ENCODE results near the gene PITPNM2.

DNA sequence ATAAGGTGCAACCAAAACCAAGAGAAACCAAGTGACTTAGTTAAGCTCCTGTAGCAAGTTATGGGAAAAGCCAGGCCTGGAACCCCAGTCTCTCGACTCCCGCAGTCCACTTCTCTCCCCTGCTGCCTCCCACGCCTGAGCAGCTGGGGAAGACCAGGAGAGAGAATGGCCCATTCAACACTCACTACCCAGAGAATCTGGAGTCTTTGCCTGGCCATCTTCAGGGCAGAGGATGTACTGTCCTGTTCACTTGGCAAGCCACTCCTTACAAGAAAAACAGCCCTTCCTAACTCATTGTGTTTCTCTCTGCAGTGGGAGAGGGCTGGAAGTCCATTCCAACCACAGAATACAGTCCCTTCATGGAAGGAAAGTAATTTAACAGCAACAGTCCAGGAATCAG is 1.8 kb downstream of the PITPNM2 start:
- TF ChIP-seq, protein P1, sequence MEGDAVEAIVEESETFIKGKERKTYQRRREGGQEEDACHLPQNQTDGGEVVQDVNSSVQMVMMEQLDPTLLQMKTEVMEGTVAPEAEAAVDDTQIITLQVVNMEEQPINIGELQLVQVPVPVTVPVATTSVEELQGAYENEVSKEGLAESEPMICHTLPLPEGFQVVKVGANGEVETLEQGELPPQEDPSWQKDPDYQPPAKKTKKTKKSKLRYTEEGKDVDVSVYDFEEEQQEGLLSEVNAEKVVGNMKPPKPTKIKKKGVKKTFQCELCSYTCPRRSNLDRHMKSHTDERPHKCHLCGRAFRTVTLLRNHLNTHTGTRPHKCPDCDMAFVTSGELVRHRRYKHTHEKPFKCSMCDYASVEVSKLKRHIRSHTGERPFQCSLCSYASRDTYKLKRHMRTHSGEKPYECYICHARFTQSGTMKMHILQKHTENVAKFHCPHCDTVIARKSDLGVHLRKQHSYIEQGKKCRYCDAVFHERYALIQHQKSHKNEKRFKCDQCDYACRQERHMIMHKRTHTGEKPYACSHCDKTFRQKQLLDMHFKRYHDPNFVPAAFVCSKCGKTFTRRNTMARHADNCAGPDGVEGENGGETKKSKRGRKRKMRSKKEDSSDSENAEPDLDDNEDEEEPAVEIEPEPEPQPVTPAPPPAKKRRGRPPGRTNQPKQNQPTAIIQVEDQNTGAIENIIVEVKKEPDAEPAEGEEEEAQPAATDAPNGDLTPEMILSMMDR (IDR thresholded peaks at IDR 0.05; ENCODE audit: poor library complexity) = no peak
- TF ChIP-seq EZH2phosphoT487 (IDR thresholded peaks at IDR 0.05; ENCODE audit: low read depth, severe bottlenecking, unreplicated experiment) = no peak

Data from hepatocyte (in vitro differentiated cells).